ENCODE measurements around the gene NUP85. TPM values are rescaled to one million over a fixed set of nuclear protein-coding genes. Genes with fewer than 3 reads are reported as not detected.
"Not testable (repeated sequence)": the region's sequence is repeated elsewhere in the genome, so short reads cannot be mapped to it uniquely, and the experiment has no call there.

The NUP85 gene
- total RNA-seq, 1 donor from 2014 or later, result 38.1 TPM

GRCh38 chr17:75271955-75272847 lies 66.7 kb downstream of the NUP85 start:
- no peaks in the 10 kb centered on the region for H3K9me3 ChIP-seq
- no peaks in the 10 kb centered on the region for H3K27me3 ChIP-seq
- DNase-seq (ENCODE audit: low spot score in 2 of 2), result no peak
- peak overlapping the region; percentile 89 to 99 for H3K27ac ChIP-seq
- peak overlapping the region; percentile 75 to 95 for H3K4me3 ChIP-seq
- TF ChIP-seq CTCF (IDR thresholded peaks at IDR 0.05), result no peak
- no peaks in the 10 kb centered on the region for H3K36me3 ChIP-seq
- intact Hi-C loops (cut with DNase I), result loop anchor here (1.0 to 5.0 kb wide), 3 partner anchors 17 to 160 kb away; partner anchors contain the start of genes GRB2 and SLC25A19
- H3K4me1 ChIP-seq, result peaks cover 15 to 22% of the 10 kb centered on the region in 2 donors

GRCh38 chr17:75272848-75273184 lies 67.3 kb downstream of the NUP85 start:
- intact Hi-C loops (cut with DNase I), result loop anchor here (5.0 kb wide), 2 partner anchors 134 to 161 kb away; partner anchors contain the start of gene GRB2
- Histone ChIP-seq H3K4me1 (peaks cover 15 to 22% of the 10 kb centered on the region in 2 donors), H3K4me3 (peak overlapping the region in 1 of 2 donors; percentile 95), H3K27me3 (no peaks in the 10 kb centered on the region), H3K36me3 (no peaks in the 10 kb centered on the region), H3K9me3 (no peaks in the 10 kb centered on the region), H3K27ac (peak overlapping the region in 1 of 2 donors; percentile 1)
- no peak for TF ChIP-seq CTCF (IDR thresholded peaks at IDR 0.05)
- no peak for DNase-seq (ENCODE audit: low spot score in 2 of 2)

GRCh38 chr17:75273977-75274708 lies 68.7 kb downstream of the NUP85 start:
- no peak overlapping the region for H3K4me3 ChIP-seq
- H3K4me1 ChIP-seq, result peaks cover 15 to 22% of the 10 kb centered on the region in 2 donors
- H3K27ac ChIP-seq, result no peak overlapping the region
- no peaks in the 10 kb centered on the region for H3K9me3 ChIP-seq
- H3K36me3 ChIP-seq, result no peaks in the 10 kb centered on the region
- H3K27me3 ChIP-seq, result no peaks in the 10 kb centered on the region
- intact Hi-C loops (cut with DNase I), result loop anchor here (5.0 kb wide), 2 partner anchors 133 to 162 kb away; partner anchors contain the start of gene GRB2
- no peak for DNase-seq (ENCODE audit: low spot score in 2 of 2)
- TF ChIP-seq CTCF (IDR thresholded peaks at IDR 0.05), result no peak

- no peak for DNase-seq (ENCODE audit: low spot score in 2 of 2)
- H3K27ac ChIP-seq, result no peak overlapping the region
- H3K27me3 ChIP-seq, result no peaks in the 10 kb centered on the region
- H3K4me3 ChIP-seq, result no peak overlapping the region
- intact Hi-C loops (cut with DNase I), result no loop called here
- peaks cover 0 to 3% of the 10 kb centered on the region in 2 donors for H3K4me1 ChIP-seq
- TF ChIP-seq CTCF (IDR thresholded peaks at IDR 0.05), result no peak
- no peaks in the 10 kb centered on the region for H3K9me3 ChIP-seq
- H3K36me3 ChIP-seq, result peaks cover 10 to 15% of the 10 kb centered on the region in 2 donors
Observed at GRCh38 chr17:75277664-75278071, 72.2 kb downstream of the NUP85 start.

GRCh38 chr17:75280189-75280588 lies 74.7 kb downstream of the NUP85 start:
- H3K27me3 ChIP-seq; intact Hi-C loops (cut with DNase I); H3K27ac ChIP-seq; H3K9me3 ChIP-seq; DNase-seq (ENCODE audit: low spot score in 2 of 2); H3K4me1 ChIP-seq; H3K4me3 ChIP-seq: not testable (repeated sequence)
- peaks cover 10 to 15% of the 10 kb centered on the region in 2 donors for H3K36me3 ChIP-seq

- no peak overlapping the region for H3K27ac ChIP-seq
- no peaks in the 10 kb centered on the region for H3K27me3 ChIP-seq
- no peak overlapping the region for H3K4me3 ChIP-seq
- intact Hi-C loops (cut with DNase I), result no loop called here
- H3K4me1 ChIP-seq, result no peaks in the 10 kb centered on the region
- H3K9me3 ChIP-seq, result no peaks in the 10 kb centered on the region
- DNase-seq (ENCODE audit: low spot score in 2 of 2), result no peak
- TF ChIP-seq CTCF (IDR thresholded peaks at IDR 0.05), result no peak
- H3K36me3 ChIP-seq, result peaks cover 10 to 22% of the 10 kb centered on the region in 2 donors
Observed at GRCh38 chr17:75285123-75285522, 79.6 kb downstream of the NUP85 start.
